Tibial artery (tissue), 4 donors: ENCODE measurements around the gene OR10A6.

Experiments
- DNase-seq, 2 donors: peaks; one replicate each; pipeline ENCODE4 v3.0.0-alpha.2; 2019
- H3K27ac ChIP-seq, 2 donors: fragments of 200-600 bp; sonication (generic) in 1 of 2; 1 replicate in 1 of 2; 2 replicates in 1 of 2; pipeline ENCODE4 v1.5.1; 2018 to 2019; ENCODE audit warnings: mild to moderate bottlenecking in 1 of 2
- H3K27me3 ChIP-seq, 2 donors: fragments of 200-600 bp; sonication (generic) in 1 of 2; one replicate each; pipeline versions ENCODE4 v1.5.1 to v1.6.0; 2016 to 2019
- H3K36me3 ChIP-seq, 3 donors: fragments of 200-600 bp; sonication (generic) in 2 of 3; one replicate each; pipeline ENCODE4 v1.5.1; 2016 to 2019; ENCODE audit warnings: mild to moderate bottlenecking in 2 of 3
- H3K4me1 ChIP-seq, 4 donors: fragments of 200-600 bp; sonication (generic) in 2 of 4; 1 replicate in 3 of 4; 2 replicates in 1 of 4; pipeline ENCODE4 v1.5.1; 2016 to 2019
- H3K4me3 ChIP-seq, 2 donors: fragments of 200-600 bp; sonication (generic) in 1 of 2; 1 replicate in 1 of 2; 2 replicates in 1 of 2; pipeline ENCODE4 v1.5.1; 2018 to 2019; ENCODE audit warnings: mild to moderate bottlenecking in 2 of 2
- H3K9me3 ChIP-seq, 3 donors: fragments of 200-600 bp; sonication (generic) in 1 of 3; one replicate each; pipeline ENCODE4 v1.5.1; 2016 to 2019
- CTCF ChIP-seq, 2 experiments: fragments of 200-600 bp in 1 of 2; fragments of 450-650 bp in 1 of 2; IDR thresholded peaks; one replicate each; pipeline ENCODE4 v1.5.1; 2017 to 2019; ENCODE audit warnings: antibody characterized with exemption in 2 of 2, mild to moderate bottlenecking in 1 of 2, moderate library complexity in 1 of 2
- intact Hi-C: fragments of 100-400 bp; cut with DNase I; formaldehyde crosslinking; loops from one replicate; pipeline ENCODE4 v1.15.0; 2023; ENCODE audit warnings: low total_unique reads

The OR10A6 gene, protein sequence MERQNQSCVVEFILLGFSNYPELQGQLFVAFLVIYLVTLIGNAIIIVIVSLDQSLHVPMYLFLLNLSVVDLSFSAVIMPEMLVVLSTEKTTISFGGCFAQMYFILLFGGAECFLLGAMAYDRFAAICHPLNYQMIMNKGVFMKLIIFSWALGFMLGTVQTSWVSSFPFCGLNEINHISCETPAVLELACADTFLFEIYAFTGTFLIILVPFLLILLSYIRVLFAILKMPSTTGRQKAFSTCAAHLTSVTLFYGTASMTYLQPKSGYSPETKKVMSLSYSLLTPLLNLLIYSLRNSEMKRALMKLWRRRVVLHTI

GRCh38 chr11:7931168-7931567 lies at the start of gene OR10A6:
Gene OR10A6 (minus strand): TSS chr11:7931268. CDS start chr11:7928662, 2,606 bp downstream.
- TF ChIP-seq CTCF (IDR thresholded peaks at IDR 0.05) = no peak
- Histone ChIP-seq H3K4me3 (no peak within 1 kb of the TSS), H3K27me3 (no peaks in the 10 kb centered on the region), H3K36me3 (no peaks in the 10 kb centered on the region), H3K9me3 (no peaks in the 10 kb centered on the region), H3K4me1 (no peaks in the 10 kb centered on the region), H3K27ac (no peak within 1 kb of the TSS)
- DNase-seq = no peak
- intact Hi-C loops = no loop called here

GRCh38 chr11:7977232-7977917 lies 46.3 kb upstream of the OR10A6 start:
- no peak overlapping the region for H3K4me3 ChIP-seq
- no peaks in the 10 kb centered on the region for H3K9me3 ChIP-seq
- H3K36me3 ChIP-seq = no peaks in the 10 kb centered on the region
- H3K27ac ChIP-seq = no peak overlapping the region
- H3K27me3 ChIP-seq = no peaks in the 10 kb centered on the region
- no peak for TF ChIP-seq CTCF (IDR thresholded peaks at IDR 0.05)
- H3K4me1 ChIP-seq = peaks cover 0 to 16% (median 0%) of the 10 kb centered on the region in 4 donors
- intact Hi-C loops = no loop called here
- no peak for DNase-seq

- no peak overlapping the region for H3K4me3 ChIP-seq
- H3K9me3 ChIP-seq = no peaks in the 10 kb centered on the region
- no peak for TF ChIP-seq CTCF (IDR thresholded peaks at IDR 0.05)
- H3K4me1 ChIP-seq = peaks cover 0 to 16% (median 0%) of the 10 kb centered on the region in 4 donors
- intact Hi-C loops = no loop called here
- H3K36me3 ChIP-seq = no peaks in the 10 kb centered on the region
- H3K27me3 ChIP-seq = no peaks in the 10 kb centered on the region
- H3K27ac ChIP-seq = no peak overlapping the region
- DNase-seq = no peak
These were observed 43.6 kb upstream of the OR10A6 start for GRCh38 chr11:7974668-7975067.

GRCh38 chr11:7973011-7973410 lies 41.9 kb upstream of the OR10A6 start:
- H3K4me1 ChIP-seq = peaks cover 0 to 9% (median 0%) of the 10 kb centered on the region in 4 donors
- no peak overlapping the region for H3K4me3 ChIP-seq
- H3K27me3 ChIP-seq = no peaks in the 10 kb centered on the region
- intact Hi-C loops = no loop called here
- H3K9me3 ChIP-seq = no peaks in the 10 kb centered on the region
- no peak for DNase-seq
- H3K36me3 ChIP-seq = no peaks in the 10 kb centered on the region
- TF ChIP-seq CTCF (IDR thresholded peaks at IDR 0.05) = no peak
- no peak overlapping the region for H3K27ac ChIP-seq

DNA sequence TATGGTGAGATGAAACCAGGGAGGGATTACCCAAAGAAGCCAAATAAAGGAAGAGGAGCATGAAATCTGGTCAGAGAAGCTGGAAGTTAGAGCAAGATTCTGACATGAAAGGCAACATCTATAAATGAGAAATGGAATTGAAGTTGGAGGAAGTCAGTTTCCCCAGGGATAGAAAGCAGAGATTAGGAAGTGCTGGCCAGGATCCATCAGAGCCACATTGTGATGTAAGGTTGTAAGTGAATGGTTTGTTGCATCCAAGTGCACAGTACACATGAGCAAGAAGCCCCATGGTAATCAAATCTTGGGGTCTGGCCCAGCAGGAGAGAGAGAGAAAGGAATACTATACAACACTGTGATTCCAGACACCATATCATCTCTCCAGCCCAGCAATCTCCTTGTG lies 40.8 kb upstream of the OR10A6 start:
- TF ChIP-seq CTCF (IDR thresholded peaks at IDR 0.05) = no peak
- no peaks in the 10 kb centered on the region for H3K27me3 ChIP-seq
- no peaks in the 10 kb centered on the region for H3K9me3 ChIP-seq
- H3K4me3 ChIP-seq = no peak overlapping the region
- H3K27ac ChIP-seq = no peak overlapping the region
- H3K36me3 ChIP-seq = no peaks in the 10 kb centered on the region
- intact Hi-C loops = no loop called here
- H3K4me1 ChIP-seq = no peaks in the 10 kb centered on the region
- DNase-seq = no peak
